Measurements from ENCODE around the gene C5orf46. TPM values are rescaled to one million over a fixed set of nuclear protein-coding genes. Genes with fewer than 3 reads are reported as not detected.

The C5orf46 gene
- not detected for total RNA-seq

GRCh38 chr5:147906326-147907095, at the start of gene C5orf46:
Gene C5orf46, minus strand, starts transcription at chr5:147906538. Its CDS starts 37 bp downstream, at chr5:147906501.
- TF ChIP-seq CTCF (IDR thresholded peaks at IDR 0.05; ENCODE audit: low read depth), result no peak

GRCh38 chr5:147954971-147955370, 48.6 kb upstream of the C5orf46 start:
- no peak for TF ChIP-seq CTCF (IDR thresholded peaks at IDR 0.05; ENCODE audit: low read depth)

DNA sequence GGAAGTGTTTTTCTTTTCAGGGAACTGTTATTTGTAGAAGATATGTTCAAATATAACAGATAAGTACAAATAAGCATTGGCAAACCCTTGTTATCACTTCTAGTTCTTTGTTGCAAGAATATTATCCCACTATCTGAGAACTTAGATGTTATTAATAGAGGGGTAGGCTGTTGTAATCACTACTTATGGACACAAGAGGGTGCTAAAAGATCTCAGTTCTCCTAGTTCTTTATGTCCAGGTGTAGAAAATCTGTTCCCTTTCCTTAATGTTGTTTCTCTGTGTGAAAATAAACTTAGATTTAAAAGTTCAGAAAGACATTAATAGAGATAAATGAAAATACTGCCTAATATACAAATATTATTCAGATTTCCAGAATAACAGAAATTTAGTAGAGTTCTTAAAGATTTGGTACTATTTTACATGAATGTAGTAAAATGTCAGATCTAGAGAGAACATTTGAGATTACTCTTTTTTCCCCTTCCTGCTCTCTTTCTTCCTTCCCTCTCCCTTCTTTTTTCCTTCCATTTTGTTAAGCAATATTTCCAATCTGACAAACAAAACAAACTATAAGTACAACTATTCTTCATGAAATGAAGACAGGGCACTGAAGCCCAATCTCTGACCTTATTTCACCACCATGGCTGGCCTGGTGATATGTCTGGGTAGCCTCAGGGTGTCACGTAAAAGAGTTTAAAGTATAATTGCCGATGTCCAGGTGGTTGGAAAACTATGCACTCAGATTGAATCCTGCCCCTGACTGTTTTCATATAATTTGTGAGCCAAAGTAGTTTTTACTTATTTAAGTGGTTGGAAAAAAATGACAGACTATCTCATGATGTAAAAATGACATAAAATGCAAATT, 43.6 kb upstream of the C5orf46 start:
- no peak for TF ChIP-seq CTCF (IDR thresholded peaks at IDR 0.05; ENCODE audit: low read depth)

GRCh38 chr5:147939431-147940114, 33.2 kb upstream of the C5orf46 start:
- TF ChIP-seq CTCF (IDR thresholded peaks at IDR 0.05; ENCODE audit: low read depth), result no peak

DNA sequence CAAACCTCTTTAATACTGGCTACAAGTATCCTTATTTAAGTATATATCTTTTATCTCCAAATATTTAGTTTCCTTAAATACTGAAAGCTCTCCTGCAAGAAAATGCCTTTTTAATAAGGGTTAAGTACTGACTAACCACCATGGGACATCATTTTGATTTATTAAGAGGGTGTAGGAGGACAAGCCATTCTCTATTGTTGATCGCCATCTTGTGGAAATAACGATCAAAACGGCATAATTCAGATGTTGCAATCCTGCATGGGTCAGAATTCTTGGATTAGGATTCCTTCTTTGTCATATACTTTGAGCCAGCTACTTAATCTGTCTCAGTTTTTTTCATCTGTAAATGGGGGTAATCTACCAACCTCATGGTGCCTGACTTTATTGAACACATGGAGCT, 28.7 kb upstream of the C5orf46 start:
- no peak for TF ChIP-seq CTCF (IDR thresholded peaks at IDR 0.05; ENCODE audit: low read depth)

- no peak for TF ChIP-seq CTCF (IDR thresholded peaks at IDR 0.05; ENCODE audit: low read depth)
Observed at GRCh38 chr5:147930769-147931168, 24.4 kb upstream of the C5orf46 start.

- TF ChIP-seq CTCF (IDR thresholded peaks at IDR 0.05; ENCODE audit: low read depth), result no peak
Observed at GRCh38 chr5:147927901-147928300, 21.6 kb upstream of the C5orf46 start.
